Measurements from ENCODE around the gene CDAN1.

The CDAN1 gene

GRCh38 chr15:42760759-42761158 is 23.8 kb upstream of the CDAN1 start:
- peaks cover 14% of the 10 kb centered on the region for H3K9me3 ChIP-seq (ENCODE audit: insufficient read depth, low read depth, low read length)

GRCh38 chr15:42759093-42759492 is 22.2 kb upstream of the CDAN1 start:
- Histone ChIP-seq H4K20me1 (ENCODE audit: insufficient read depth, low read length, poor library complexity, severe bottlenecking) (no peaks in the 10 kb centered on the region), H3K4me3 (ENCODE audit: low read length, poor library complexity, severe bottlenecking) (no peak overlapping the region), H3K36me3 (ENCODE audit: insufficient read depth, low read length) (peaks cover 21% of the 10 kb centered on the region), H3F3A (ENCODE audit: low read depth) (no peaks in the 10 kb centered on the region), H3K4me2 (ENCODE audit: low read depth, low read length, poor library complexity, severe bottlenecking) (no peak overlapping the region), H2AFZ (ENCODE audit: low read length) (no peak overlapping the region), H3K9ac (ENCODE audit: low read depth, low read length, poor library complexity, severe bottlenecking) (no peak overlapping the region), H3K79me2 (ENCODE audit: insufficient read depth, low read length) (peaks cover 9% of the 10 kb centered on the region), H3K9me2 (replicated peaks; ENCODE audit: low read depth, low read length) (no peaks in the 10 kb centered on the region), H3K4me1 (ENCODE audit: insufficient read depth, low read length, poor library complexity, severe bottlenecking) (no peaks in the 10 kb centered on the region), H3K9me3 (ENCODE audit: insufficient read depth, low read depth, low read length) (peaks cover 14% of the 10 kb centered on the region), H3K27me3 (ENCODE audit: insufficient read depth, low read length, poor library complexity, severe bottlenecking) (no peaks in the 10 kb centered on the region)
- no peak for TF ChIP-seq EZH2phosphoT487 (IDR thresholded peaks at IDR 0.05; ENCODE audit: borderline replicate concordance)
- TF ChIP-seq CTCF (conservative IDR thresholded peaks at IDR 0.05; ENCODE audit: low read length) = no peak

More at GRCh38 chr15:42760759-42761158, 23.8 kb upstream of the CDAN1 start:
- peaks cover 21% of the 10 kb centered on the region for H3K36me3 ChIP-seq (ENCODE audit: insufficient read depth, low read length)
- no peak overlapping the region for H2AFZ ChIP-seq (ENCODE audit: low read length)
- H3K4me1 ChIP-seq (ENCODE audit: insufficient read depth, low read length, poor library complexity, severe bottlenecking) = no peaks in the 10 kb centered on the region
- H3K27me3 ChIP-seq (ENCODE audit: insufficient read depth, low read length, poor library complexity, severe bottlenecking) = no peaks in the 10 kb centered on the region
- H3K9ac ChIP-seq (ENCODE audit: low read depth, low read length, poor library complexity, severe bottlenecking) = no peak overlapping the region
- H3K4me2 ChIP-seq (ENCODE audit: low read depth, low read length, poor library complexity, severe bottlenecking) = no peak overlapping the region
- no peaks in the 10 kb centered on the region for H4K20me1 ChIP-seq (ENCODE audit: insufficient read depth, low read length, poor library complexity, severe bottlenecking)
- H3F3A ChIP-seq (ENCODE audit: low read depth) = no peaks in the 10 kb centered on the region
- peaks cover 9% of the 10 kb centered on the region for H3K79me2 ChIP-seq (ENCODE audit: insufficient read depth, low read length)
- no peaks in the 10 kb centered on the region for H3K9me2 ChIP-seq (replicated peaks; ENCODE audit: low read depth, low read length)
- TF ChIP-seq EZH2phosphoT487 (IDR thresholded peaks at IDR 0.05; ENCODE audit: borderline replicate concordance) = no peak
- no peak overlapping the region for H3K4me3 ChIP-seq (ENCODE audit: low read length, poor library complexity, severe bottlenecking)

GRCh38 chr15:42750306-42750705 is 13.4 kb upstream of the CDAN1 start:
- Histone ChIP-seq H3K4me3 (ENCODE audit: low read length, poor library complexity, severe bottlenecking) (no peak overlapping the region), H3F3A (ENCODE audit: low read depth) (no peaks in the 10 kb centered on the region), H3K36me3 (ENCODE audit: insufficient read depth, low read length) (peaks cover 47% of the 10 kb centered on the region; the same call in 1 of the 2 replicates), H3K4me2 (ENCODE audit: low read depth, low read length, poor library complexity, severe bottlenecking) (no peak overlapping the region), H3K79me2 (ENCODE audit: insufficient read depth, low read length) (no peaks in the 10 kb centered on the region), H3K9me3 (ENCODE audit: insufficient read depth, low read depth, low read length) (no peaks in the 10 kb centered on the region), H3K9ac (ENCODE audit: low read depth, low read length, poor library complexity, severe bottlenecking) (no peak overlapping the region), H3K27me3 (ENCODE audit: insufficient read depth, low read length, poor library complexity, severe bottlenecking) (no peaks in the 10 kb centered on the region), H2AFZ (ENCODE audit: low read length) (no peak overlapping the region), H3K4me1 (ENCODE audit: insufficient read depth, low read length, poor library complexity, severe bottlenecking) (peaks cover 6% of the 10 kb centered on the region), H3K9me2 (replicated peaks; ENCODE audit: low read depth, low read length) (no peaks in the 10 kb centered on the region), H4K20me1 (ENCODE audit: insufficient read depth, low read length, poor library complexity, severe bottlenecking) (no peaks in the 10 kb centered on the region)
- no peak for TF ChIP-seq EZH2phosphoT487 (IDR thresholded peaks at IDR 0.05; ENCODE audit: borderline replicate concordance)
- TF ChIP-seq CTCF (conservative IDR thresholded peaks at IDR 0.05; ENCODE audit: low read length) = no peak

GRCh38 chr15:42749266-42749665 is 12.3 kb upstream of the CDAN1 start:
- no peaks in the 10 kb centered on the region for H3K27me3 ChIP-seq (ENCODE audit: insufficient read depth, low read length, poor library complexity, severe bottlenecking)
- no peak overlapping the region for H3K4me2 ChIP-seq (ENCODE audit: low read depth, low read length, poor library complexity, severe bottlenecking)
- H3K79me2 ChIP-seq (ENCODE audit: insufficient read depth, low read length) = no peaks in the 10 kb centered on the region
- no peak for TF ChIP-seq EZH2phosphoT487 (IDR thresholded peaks at IDR 0.05; ENCODE audit: borderline replicate concordance)
- TF ChIP-seq CTCF (conservative IDR thresholded peaks at IDR 0.05; ENCODE audit: low read length) = no peak
- no peaks in the 10 kb centered on the region for H3F3A ChIP-seq (ENCODE audit: low read depth)
- H3K9me2 ChIP-seq (replicated peaks; ENCODE audit: low read depth, low read length) = no peaks in the 10 kb centered on the region
- H4K20me1 ChIP-seq (ENCODE audit: insufficient read depth, low read length, poor library complexity, severe bottlenecking) = no peaks in the 10 kb centered on the region
- no peaks in the 10 kb centered on the region for H3K9me3 ChIP-seq (ENCODE audit: insufficient read depth, low read depth, low read length)
- H3K4me1 ChIP-seq (ENCODE audit: insufficient read depth, low read length, poor library complexity, severe bottlenecking) = peaks cover 6% of the 10 kb centered on the region
- no peak overlapping the region for H3K4me3 ChIP-seq (ENCODE audit: low read length, poor library complexity, severe bottlenecking)
- no peak overlapping the region for H2AFZ ChIP-seq (ENCODE audit: low read length)
- H3K36me3 ChIP-seq (ENCODE audit: insufficient read depth, low read length) = peaks cover 48% of the 10 kb centered on the region; the same call in 1 of the 2 replicates
- no peak overlapping the region for H3K9ac ChIP-seq (ENCODE audit: low read depth, low read length, poor library complexity, severe bottlenecking)
